Effector memory CD4-positive, alpha-beta T cell (primary cell): ENCODE results near the gene EXOC4.

Experiments
- DNase-seq, 3 donors: peaks; one replicate each; pipeline ENCODE4 v3.0.0-alpha.2; 2020
- H3K27ac ChIP-seq: 2 replicates; pipeline ENCODE4 v1.7.0; 2013; ENCODE audit warnings: mild to moderate bottlenecking, low read length, moderate library complexity; ENCODE audit not compliant: insufficient read depth, poor library complexity, severe bottlenecking
- H3K27me3 ChIP-seq: replicated peaks from 2 replicates; pipeline ENCODE4 v1.7.0; 2013; ENCODE audit warnings: mild to moderate bottlenecking, low read length; ENCODE audit not compliant: insufficient read depth, control insufficient read depth, poor library complexity, severe bottlenecking
- H3K36me3 ChIP-seq: 2 replicates; pipeline ENCODE4 v1.7.0; 2013; ENCODE audit warnings: mild to moderate bottlenecking, low read length, moderate library complexity; ENCODE audit not compliant: control insufficient read depth, insufficient read depth
- H3K4me1 ChIP-seq: 2 replicates; pipeline ENCODE4 v1.7.0; 2013; ENCODE audit warnings: low read length, mild to moderate bottlenecking; ENCODE audit not compliant: control insufficient read depth, insufficient read depth, poor library complexity, severe bottlenecking
- H3K4me3 ChIP-seq: 2 replicates; pipeline ENCODE4 v1.7.0; 2013; ENCODE audit warnings: low read length, low read depth, mild to moderate bottlenecking; ENCODE audit not compliant: insufficient read depth, poor library complexity, severe bottlenecking
- H3K9me3 ChIP-seq: 2 replicates; pipeline ENCODE4 v1.7.0; 2013; ENCODE audit warnings: mild to moderate bottlenecking, low read length, moderate library complexity; ENCODE audit not compliant: control insufficient read depth

Gene EXOC4

DNA sequence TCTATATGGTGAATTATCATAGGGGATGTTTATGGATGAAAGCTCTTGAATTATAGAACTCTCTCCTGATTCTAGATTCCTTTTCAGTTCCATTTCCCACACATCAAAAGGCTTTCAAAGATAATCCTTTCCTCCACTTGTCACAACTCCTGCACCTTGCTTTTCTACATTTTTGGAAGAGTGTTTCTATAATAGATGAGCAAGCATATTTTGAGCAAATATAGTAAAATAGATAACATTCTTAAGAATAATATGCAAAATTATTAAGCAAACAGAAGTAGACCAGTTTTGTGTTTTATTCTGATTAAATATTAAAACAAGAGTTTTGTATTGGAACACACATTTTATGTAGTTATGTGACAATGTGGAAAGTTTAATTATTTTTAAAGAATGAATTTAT, 340.7 kb downstream of the EXOC4 start:
- Histone ChIP-seq H3K9me3 (no peaks in the 10 kb centered on the region), H3K4me1 (no peaks in the 10 kb centered on the region), H3K27ac (no peak overlapping the region), H3K27me3 (no peaks in the 10 kb centered on the region), H3K36me3 (no peaks in the 10 kb centered on the region), H3K4me3 (no peak overlapping the region)
- no peak for DNase-seq

- H3K9me3 ChIP-seq: no peaks in the 10 kb centered on the region
- H3K36me3 ChIP-seq: no peaks in the 10 kb centered on the region
- no peak overlapping the region for H3K27ac ChIP-seq
- no peaks in the 10 kb centered on the region for H3K27me3 ChIP-seq
- no peaks in the 10 kb centered on the region for H3K4me1 ChIP-seq
- H3K4me3 ChIP-seq: no peak overlapping the region
- DNase-seq: no peak
Measured at GRCh38 chr7:133601617-133602016, 348.7 kb downstream of the EXOC4 start.

GRCh38 chr7:133602291-133602690, 349.4 kb downstream of the EXOC4 start:
- Histone ChIP-seq H3K4me3 (no peak overlapping the region), H3K27me3 (no peaks in the 10 kb centered on the region), H3K27ac (no peak overlapping the region), H3K4me1 (no peaks in the 10 kb centered on the region), H3K9me3 (no peaks in the 10 kb centered on the region), H3K36me3 (no peaks in the 10 kb centered on the region)
- DNase-seq: no peak

GRCh38 chr7:133606991-133607390, 354.1 kb downstream of the EXOC4 start:
- Histone ChIP-seq H3K27ac (no peak overlapping the region), H3K4me3 (no peak overlapping the region), H3K36me3 (no peaks in the 10 kb centered on the region), H3K4me1 (no peaks in the 10 kb centered on the region), H3K27me3 (no peaks in the 10 kb centered on the region), H3K9me3 (no peaks in the 10 kb centered on the region)
- DNase-seq: no peak

DNA sequence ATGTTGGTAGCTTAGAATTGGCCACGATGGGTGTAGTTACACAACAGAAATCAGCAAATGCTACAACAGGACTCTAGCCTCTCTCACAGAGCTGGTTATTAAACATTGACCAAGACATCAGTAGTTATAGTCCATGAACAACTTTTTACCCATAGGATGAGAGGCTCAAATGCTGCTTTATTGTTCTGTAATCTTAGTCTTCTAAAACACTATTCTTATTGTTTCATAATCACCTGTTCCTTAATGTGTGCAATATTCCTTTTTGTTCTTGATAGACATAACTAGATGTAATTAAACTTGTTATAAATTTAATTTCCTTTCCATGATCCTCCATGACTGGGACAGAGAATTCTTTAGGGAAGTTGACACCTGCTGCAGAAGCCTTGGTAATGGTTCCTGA, 356.9 kb downstream of the EXOC4 start:
- Histone ChIP-seq H3K9me3 (no peaks in the 10 kb centered on the region), H3K36me3 (no peaks in the 10 kb centered on the region), H3K4me1 (no peaks in the 10 kb centered on the region), H3K4me3 (no peak overlapping the region), H3K27ac (no peak overlapping the region), H3K27me3 (no peaks in the 10 kb centered on the region)
- no peak for DNase-seq

GRCh38 chr7:133611955-133612354, 359.1 kb downstream of the EXOC4 start:
- no peaks in the 10 kb centered on the region for H3K36me3 ChIP-seq
- no peak overlapping the region for H3K27ac ChIP-seq
- no peaks in the 10 kb centered on the region for H3K27me3 ChIP-seq
- DNase-seq: no peak
- H3K4me3 ChIP-seq: no peak overlapping the region
- H3K9me3 ChIP-seq: no peaks in the 10 kb centered on the region
- no peaks in the 10 kb centered on the region for H3K4me1 ChIP-seq

GRCh38 chr7:133613250-133613790, 360.4 kb downstream of the EXOC4 start:
- H3K9me3 ChIP-seq: no peaks in the 10 kb centered on the region
- H3K36me3 ChIP-seq: no peaks in the 10 kb centered on the region
- H3K27ac ChIP-seq: no peak overlapping the region
- no peak for DNase-seq
- H3K27me3 ChIP-seq: no peaks in the 10 kb centered on the region
- H3K4me3 ChIP-seq: no peak overlapping the region
- H3K4me1 ChIP-seq: no peaks in the 10 kb centered on the region

GRCh38 chr7:133614251-133614650, 361.4 kb downstream of the EXOC4 start:
- Histone ChIP-seq H3K4me3 (no peak overlapping the region), H3K27me3 (no peaks in the 10 kb centered on the region), H3K4me1 (no peaks in the 10 kb centered on the region), H3K9me3 (no peaks in the 10 kb centered on the region), H3K27ac (no peak overlapping the region), H3K36me3 (no peaks in the 10 kb centered on the region)
- DNase-seq: no peak

- Histone ChIP-seq H3K4me3 (no peak overlapping the region), H3K36me3 (no peaks in the 10 kb centered on the region), H3K4me1 (no peaks in the 10 kb centered on the region), H3K27ac (no peak overlapping the region), H3K27me3 (no peaks in the 10 kb centered on the region), H3K9me3 (no peaks in the 10 kb centered on the region)
- DNase-seq: no peak
Measured at GRCh38 chr7:133618970-133619369, 366.1 kb downstream of the EXOC4 start.

- Histone ChIP-seq H3K9me3 (no peaks in the 10 kb centered on the region), H3K36me3 (no peaks in the 10 kb centered on the region), H3K4me3 (no peak overlapping the region), H3K4me1 (no peaks in the 10 kb centered on the region), H3K27ac (no peak overlapping the region), H3K27me3 (no peaks in the 10 kb centered on the region)
- no peak for DNase-seq
Measured at GRCh38 chr7:133619491-133619890, 366.6 kb downstream of the EXOC4 start.

DNA sequence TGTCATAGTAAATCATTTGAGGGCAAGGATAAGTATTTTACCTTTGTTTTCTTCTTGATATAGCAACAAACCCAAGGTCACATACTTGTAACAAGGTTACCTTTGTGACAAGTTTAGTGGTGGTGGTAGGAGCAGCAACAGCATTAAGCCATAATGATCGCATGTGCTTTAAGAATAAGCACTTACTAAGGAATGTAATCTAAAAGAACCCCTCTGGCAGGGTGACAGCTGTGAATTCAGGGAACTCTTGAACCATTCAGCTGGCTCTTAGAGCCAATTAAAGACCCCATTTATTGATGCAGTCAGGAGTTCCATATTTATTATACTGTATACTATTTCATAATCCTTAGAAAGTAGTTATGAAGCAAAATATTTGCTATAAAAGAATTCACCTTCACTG, 370.8 kb downstream of the EXOC4 start:
- H3K9me3 ChIP-seq: no peaks in the 10 kb centered on the region
- H3K27ac ChIP-seq: no peak overlapping the region
- DNase-seq: no peak

More for the DNA sequence above, 370.8 kb downstream of the EXOC4 start:
- H3K36me3 ChIP-seq: no peaks in the 10 kb centered on the region
- no peak overlapping the region for H3K4me3 ChIP-seq
- no peaks in the 10 kb centered on the region for H3K27me3 ChIP-seq
- no peaks in the 10 kb centered on the region for H3K4me1 ChIP-seq
